Measurements from ENCODE around the gene KIZ.

The KIZ gene

DNA sequence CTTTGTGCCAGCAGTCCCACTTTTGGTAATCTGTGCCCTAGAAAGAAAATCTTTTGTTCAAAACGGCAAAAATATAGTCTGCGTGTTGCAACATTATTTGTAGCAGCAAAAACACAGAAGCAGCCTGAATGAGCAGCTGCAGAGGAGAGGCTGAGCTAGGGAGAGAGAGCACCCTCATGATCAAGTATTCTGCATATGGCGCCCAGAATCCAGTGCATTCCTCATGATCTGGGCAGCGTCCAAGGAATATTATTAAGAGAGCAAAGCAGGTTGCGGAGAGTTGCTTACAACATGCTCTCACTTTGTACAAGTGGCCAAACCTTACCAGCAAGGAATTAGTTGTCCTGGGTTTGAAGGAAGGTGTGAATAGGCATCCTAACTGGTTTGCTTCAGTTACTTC, 25.9 kb downstream of the KIZ start:
- H3K9me3 ChIP-seq (ENCODE audit: insufficient read depth, low read length, severe bottlenecking) = no peaks in the 10 kb centered on the region
- H3K4me1 ChIP-seq (ENCODE audit: insufficient read depth, low read length) = peaks cover 6% of the 10 kb centered on the region; the same call in 1 of the 2 replicates
- H3K27me3 ChIP-seq (ENCODE audit: insufficient read depth, low read length, poor library complexity) = no peaks in the 10 kb centered on the region
- no peak overlapping the region for H3K4me2 ChIP-seq (ENCODE audit: insufficient read depth, low read length)
- no peak overlapping the region for H3K4me3 ChIP-seq (ENCODE audit: low read depth in 1 of 2, low read length in 2 of 2)
- no peak overlapping the region for H3K27ac ChIP-seq (ENCODE audit: low read length)
- H3K36me3 ChIP-seq (ENCODE audit: insufficient read depth, low read length) = peaks cover 5% of the 10 kb centered on the region
- TF ChIP-seq, protein P1, sequence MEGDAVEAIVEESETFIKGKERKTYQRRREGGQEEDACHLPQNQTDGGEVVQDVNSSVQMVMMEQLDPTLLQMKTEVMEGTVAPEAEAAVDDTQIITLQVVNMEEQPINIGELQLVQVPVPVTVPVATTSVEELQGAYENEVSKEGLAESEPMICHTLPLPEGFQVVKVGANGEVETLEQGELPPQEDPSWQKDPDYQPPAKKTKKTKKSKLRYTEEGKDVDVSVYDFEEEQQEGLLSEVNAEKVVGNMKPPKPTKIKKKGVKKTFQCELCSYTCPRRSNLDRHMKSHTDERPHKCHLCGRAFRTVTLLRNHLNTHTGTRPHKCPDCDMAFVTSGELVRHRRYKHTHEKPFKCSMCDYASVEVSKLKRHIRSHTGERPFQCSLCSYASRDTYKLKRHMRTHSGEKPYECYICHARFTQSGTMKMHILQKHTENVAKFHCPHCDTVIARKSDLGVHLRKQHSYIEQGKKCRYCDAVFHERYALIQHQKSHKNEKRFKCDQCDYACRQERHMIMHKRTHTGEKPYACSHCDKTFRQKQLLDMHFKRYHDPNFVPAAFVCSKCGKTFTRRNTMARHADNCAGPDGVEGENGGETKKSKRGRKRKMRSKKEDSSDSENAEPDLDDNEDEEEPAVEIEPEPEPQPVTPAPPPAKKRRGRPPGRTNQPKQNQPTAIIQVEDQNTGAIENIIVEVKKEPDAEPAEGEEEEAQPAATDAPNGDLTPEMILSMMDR (IDR thresholded peaks at IDR 0.05; ENCODE audit: borderline replicate concordance, extremely low read depth, low read length, poor library complexity, severe bottlenecking) = no peak
- no peak for TF ChIP-seq EZH2 (IDR thresholded peaks at IDR 0.05; ENCODE audit: borderline replicate concordance, low read depth, low read length, severe bottlenecking)
- no peak overlapping the region for H3K9ac ChIP-seq (ENCODE audit: low read depth, low read length)
- H3K79me2 ChIP-seq (ENCODE audit: insufficient read depth, low read length) = no peaks in the 10 kb centered on the region
- H2AFZ ChIP-seq (ENCODE audit: low read depth, low read length) = no peak overlapping the region
- ATAC-seq (ENCODE audit: insufficient read depth, low read depth) (no peak), DNase-seq (no peak)
- H4K20me1 ChIP-seq (ENCODE audit: insufficient read depth, low read length) = no peaks in the 10 kb centered on the region

GRCh38 chr20:21154692-21155091, 28.8 kb downstream of the KIZ start:
- Histone ChIP-seq H3K27ac (ENCODE audit: low read length) (no peak overlapping the region), H3K9me3 (ENCODE audit: insufficient read depth, low read length, severe bottlenecking) (no peaks in the 10 kb centered on the region), H3K79me2 (ENCODE audit: insufficient read depth, low read length) (no peaks in the 10 kb centered on the region), H3K36me3 (ENCODE audit: insufficient read depth, low read length) (peaks cover 5% of the 10 kb centered on the region), H3K4me2 (ENCODE audit: insufficient read depth, low read length) (no peak overlapping the region), H3K9ac (ENCODE audit: low read depth, low read length) (no peak overlapping the region), H2AFZ (ENCODE audit: low read depth, low read length) (no peak overlapping the region), H3K4me3 (ENCODE audit: low read depth in 1 of 2, low read length in 2 of 2) (no peak overlapping the region), H3K27me3 (ENCODE audit: insufficient read depth, low read length, poor library complexity) (no peaks in the 10 kb centered on the region), H3K4me1 (ENCODE audit: insufficient read depth, low read length) (peaks cover 12% of the 10 kb centered on the region), H4K20me1 (ENCODE audit: insufficient read depth, low read length) (no peaks in the 10 kb centered on the region)
- TF ChIP-seq, protein P1 (IDR thresholded peaks at IDR 0.05; ENCODE audit: borderline replicate concordance, extremely low read depth, low read length, poor library complexity, severe bottlenecking) = no peak
- no peak for TF ChIP-seq EZH2 (IDR thresholded peaks at IDR 0.05; ENCODE audit: borderline replicate concordance, low read depth, low read length, severe bottlenecking)
- DNase-seq (no peak), ATAC-seq (ENCODE audit: insufficient read depth, low read depth) (0 out of 3 replicates have a peak, but pooled peaks have one; percentile 42)

DNA sequence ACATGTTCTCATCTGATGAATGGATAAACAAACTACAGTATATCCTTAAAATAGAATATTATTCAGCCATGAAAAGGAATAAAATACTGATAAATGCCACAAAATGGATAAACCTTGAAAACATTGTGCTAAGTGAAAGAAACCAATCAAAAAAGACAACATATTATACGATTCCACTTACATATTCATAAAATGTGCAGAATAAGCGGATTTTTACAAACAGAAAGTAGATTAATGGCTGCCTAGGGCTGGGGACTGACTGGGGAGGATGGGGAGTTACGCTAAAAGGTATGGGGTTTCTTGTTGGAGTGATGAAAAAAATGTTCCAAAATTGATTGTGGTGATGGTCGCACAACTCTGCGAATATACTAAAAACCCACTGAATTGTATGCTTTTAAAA, 29.4 kb downstream of the KIZ start:
- Histone ChIP-seq H3K4me1 (ENCODE audit: insufficient read depth, low read length) (peaks cover 12% of the 10 kb centered on the region), H3K27ac (ENCODE audit: low read length) (no peak overlapping the region), H3K79me2 (ENCODE audit: insufficient read depth, low read length) (no peaks in the 10 kb centered on the region), H4K20me1 (ENCODE audit: insufficient read depth, low read length) (no peaks in the 10 kb centered on the region), H3K9me3 (ENCODE audit: insufficient read depth, low read length, severe bottlenecking) (no peaks in the 10 kb centered on the region), H3K4me2 (ENCODE audit: insufficient read depth, low read length) (no peak overlapping the region), H3K27me3 (ENCODE audit: insufficient read depth, low read length, poor library complexity) (no peaks in the 10 kb centered on the region), H3K36me3 (ENCODE audit: insufficient read depth, low read length) (no peaks in the 10 kb centered on the region; the same call in 1 of the 2 replicates), H3K9ac (ENCODE audit: low read depth, low read length) (no peak overlapping the region), H3K4me3 (ENCODE audit: low read depth in 1 of 2, low read length in 2 of 2) (no peak overlapping the region), H2AFZ (ENCODE audit: low read depth, low read length) (no peak overlapping the region)
- no peak for TF ChIP-seq EZH2 (IDR thresholded peaks at IDR 0.05; ENCODE audit: borderline replicate concordance, low read depth, low read length, severe bottlenecking)
- TF ChIP-seq, protein P1 (IDR thresholded peaks at IDR 0.05; ENCODE audit: borderline replicate concordance, extremely low read depth, low read length, poor library complexity, severe bottlenecking) = no peak
- no peak for DNase-seq
- no peak for ATAC-seq (ENCODE audit: insufficient read depth, low read depth)

- H3K27ac ChIP-seq (ENCODE audit: low read length) = no peak overlapping the region
- DNase-seq (no peak), ATAC-seq (ENCODE audit: insufficient read depth, low read depth) (no peak)
- no peaks in the 10 kb centered on the region for H3K27me3 ChIP-seq (ENCODE audit: insufficient read depth, low read length, poor library complexity)
- H3K9me3 ChIP-seq (ENCODE audit: insufficient read depth, low read length, severe bottlenecking) = no peaks in the 10 kb centered on the region
- H4K20me1 ChIP-seq (ENCODE audit: insufficient read depth, low read length) = no peaks in the 10 kb centered on the region
- no peak overlapping the region for H2AFZ ChIP-seq (ENCODE audit: low read depth, low read length)
- peaks cover 12% of the 10 kb centered on the region for H3K4me1 ChIP-seq (ENCODE audit: insufficient read depth, low read length)
- TF ChIP-seq EZH2 (IDR thresholded peaks at IDR 0.05; ENCODE audit: borderline replicate concordance, low read depth, low read length, severe bottlenecking) = no peak
- TF ChIP-seq, protein P1 (IDR thresholded peaks at IDR 0.05; ENCODE audit: borderline replicate concordance, extremely low read depth, low read length, poor library complexity, severe bottlenecking) = no peak
- H3K9ac ChIP-seq (ENCODE audit: low read depth, low read length) = no peak overlapping the region
- H3K4me3 ChIP-seq (ENCODE audit: low read depth in 1 of 2, low read length in 2 of 2) = no peak overlapping the region
- H3K36me3 ChIP-seq (ENCODE audit: insufficient read depth, low read length) = no peaks in the 10 kb centered on the region; the same call in 1 of the 2 replicates
- no peak overlapping the region for H3K4me2 ChIP-seq (ENCODE audit: insufficient read depth, low read length)
- no peaks in the 10 kb centered on the region for H3K79me2 ChIP-seq (ENCODE audit: insufficient read depth, low read length)
These were observed 30.4 kb downstream of the KIZ start for GRCh38 chr20:21156266-21156665.

Data from DND-41 (cell line).